ENCODE measurements around the gene DNAJC11. TPM values are rescaled to one million over a fixed set of nuclear protein-coding genes. Genes with fewer than 3 reads are reported as not detected.
"Not testable (repeated sequence)": the region's sequence is repeated elsewhere in the genome, so short reads cannot be mapped to it uniquely, and the experiment has no call there.

Gene DNAJC11
- total RNA-seq, 6 donors from 2014 or later: 35.9 to 44.0 (median 38.2) TPM

DNA sequence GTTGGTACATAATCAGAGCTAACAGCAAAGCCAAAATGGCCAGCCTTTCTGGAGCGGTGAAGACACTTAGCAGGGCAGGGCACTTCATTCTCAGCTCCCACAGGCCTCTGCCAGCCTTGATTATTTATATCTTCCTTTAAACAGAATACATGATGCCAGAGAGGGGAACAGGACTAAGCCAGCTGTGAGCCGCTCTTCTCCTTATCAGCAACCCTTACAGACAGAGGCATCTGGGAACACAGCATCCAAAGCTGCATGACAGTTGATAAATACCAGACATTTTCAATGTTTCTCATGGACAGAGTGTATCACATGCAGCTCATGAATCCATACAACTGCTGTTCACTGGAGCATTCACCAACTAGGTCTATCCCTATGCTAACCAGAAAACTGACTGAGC lies 29.1 kb downstream of the DNAJC11 start:
- ATAC-seq (ENCODE audit: low FRiP score in 2 of 2): no peak
- 94 to 95% methylated on average over 2 of the region's 2 CpGs for WGBS, 2 donors
- H3K27ac ChIP-seq: no peak overlapping the region
- TF ChIP-seq EP300 (IDR thresholded peaks at IDR 0.05) (no peak), POLR2A (IDR thresholded peaks at IDR 0.05) (no peak), POLR2AphosphoS5 (IDR thresholded peaks at IDR 0.05) (no peak)
- TF ChIP-seq, protein P1, sequence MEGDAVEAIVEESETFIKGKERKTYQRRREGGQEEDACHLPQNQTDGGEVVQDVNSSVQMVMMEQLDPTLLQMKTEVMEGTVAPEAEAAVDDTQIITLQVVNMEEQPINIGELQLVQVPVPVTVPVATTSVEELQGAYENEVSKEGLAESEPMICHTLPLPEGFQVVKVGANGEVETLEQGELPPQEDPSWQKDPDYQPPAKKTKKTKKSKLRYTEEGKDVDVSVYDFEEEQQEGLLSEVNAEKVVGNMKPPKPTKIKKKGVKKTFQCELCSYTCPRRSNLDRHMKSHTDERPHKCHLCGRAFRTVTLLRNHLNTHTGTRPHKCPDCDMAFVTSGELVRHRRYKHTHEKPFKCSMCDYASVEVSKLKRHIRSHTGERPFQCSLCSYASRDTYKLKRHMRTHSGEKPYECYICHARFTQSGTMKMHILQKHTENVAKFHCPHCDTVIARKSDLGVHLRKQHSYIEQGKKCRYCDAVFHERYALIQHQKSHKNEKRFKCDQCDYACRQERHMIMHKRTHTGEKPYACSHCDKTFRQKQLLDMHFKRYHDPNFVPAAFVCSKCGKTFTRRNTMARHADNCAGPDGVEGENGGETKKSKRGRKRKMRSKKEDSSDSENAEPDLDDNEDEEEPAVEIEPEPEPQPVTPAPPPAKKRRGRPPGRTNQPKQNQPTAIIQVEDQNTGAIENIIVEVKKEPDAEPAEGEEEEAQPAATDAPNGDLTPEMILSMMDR (IDR thresholded peaks at IDR 0.05): no peak
- DNase-seq: no peak
- H3K4me1 ChIP-seq: no peaks in the 10 kb centered on the region
- H3K4me3 ChIP-seq: no peak overlapping the region
- H3K9me3 ChIP-seq: no peaks in the 10 kb centered on the region
- peaks cover 0 to 41% (median 18%) of the 10 kb centered on the region in 4 donors for H3K36me3 ChIP-seq
- no peaks in the 10 kb centered on the region for H3K27me3 ChIP-seq

DNA sequence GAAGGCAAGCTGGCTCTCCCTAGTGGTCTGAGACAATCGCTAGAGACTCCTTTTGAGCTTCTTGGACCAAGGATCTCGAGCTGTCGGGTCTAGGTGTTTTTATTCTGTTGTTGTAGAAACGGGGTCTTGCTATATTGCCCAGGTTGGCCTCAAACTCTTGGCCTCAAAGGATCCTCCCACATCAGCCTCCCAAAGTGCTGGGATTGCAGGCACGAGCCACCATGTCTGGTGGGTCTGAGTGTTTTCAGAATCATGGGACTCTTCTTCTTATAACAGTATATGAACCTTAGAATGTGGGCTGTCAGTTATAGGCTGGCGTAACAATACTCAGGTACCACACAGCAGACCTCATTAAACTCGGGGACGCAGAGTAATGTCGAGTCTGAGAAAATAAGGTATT lies 33.1 kb downstream of the DNAJC11 start:
- TF ChIP-seq POLR2AphosphoS5 (IDR thresholded peaks at IDR 0.05): no peak
- no peak for TF ChIP-seq EP300 (IDR thresholded peaks at IDR 0.05)
- TF ChIP-seq POLR2A (IDR thresholded peaks at IDR 0.05): no peak
- TF ChIP-seq, protein P1 (IDR thresholded peaks at IDR 0.05): no peak
- WGBS, 2 donors: 95 to 97% methylated on average over 9 of the region's 9 CpGs
- ATAC-seq (ENCODE audit: low FRiP score in 2 of 2): no peak
- Histone ChIP-seq H3K9me3 (no peaks in the 10 kb centered on the region), H3K4me1 (no peaks in the 10 kb centered on the region), H3K27ac (no peak overlapping the region), H3K36me3 (peaks cover 0 to 42% (median 20%) of the 10 kb centered on the region in 4 donors), H3K4me3 (no peak overlapping the region), H3K27me3 (no peaks in the 10 kb centered on the region)
- no peak for DNase-seq

DNA sequence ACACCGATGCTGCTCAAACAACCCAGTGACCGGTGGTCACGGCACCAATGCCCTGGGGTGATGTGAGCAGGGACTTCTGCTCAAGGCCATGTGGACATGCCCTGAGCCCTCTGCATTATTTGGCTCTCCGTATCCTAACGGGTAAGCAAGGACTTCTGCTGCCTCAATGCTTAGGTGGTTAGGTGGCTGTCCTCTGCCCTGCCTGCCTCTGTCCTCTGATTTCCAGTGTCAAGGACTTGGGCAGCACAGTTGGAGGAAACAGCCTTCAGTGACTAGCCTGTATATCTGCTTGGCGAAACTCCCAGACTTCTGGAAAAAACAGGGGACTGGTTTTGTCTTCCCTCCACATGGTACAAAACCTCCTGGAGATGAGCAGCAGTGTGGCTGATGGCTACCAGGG lies 34.5 kb downstream of the DNAJC11 start:
- WGBS, 2 donors: 95 to 100% methylated on average over 6 of the region's 6 CpGs
- DNase-seq: no peak
- Histone ChIP-seq H3K4me3 (no peak overlapping the region), H3K9me3 (no peaks in the 10 kb centered on the region), H3K27me3 (no peaks in the 10 kb centered on the region), H3K36me3 (peaks cover 0 to 35% (median 16%) of the 10 kb centered on the region in 4 donors), H3K27ac (no peak overlapping the region), H3K4me1 (no peaks in the 10 kb centered on the region)
- TF ChIP-seq, protein P1 (IDR thresholded peaks at IDR 0.05): no peak
- ATAC-seq (ENCODE audit: low FRiP score in 2 of 2): no peak

DNA sequence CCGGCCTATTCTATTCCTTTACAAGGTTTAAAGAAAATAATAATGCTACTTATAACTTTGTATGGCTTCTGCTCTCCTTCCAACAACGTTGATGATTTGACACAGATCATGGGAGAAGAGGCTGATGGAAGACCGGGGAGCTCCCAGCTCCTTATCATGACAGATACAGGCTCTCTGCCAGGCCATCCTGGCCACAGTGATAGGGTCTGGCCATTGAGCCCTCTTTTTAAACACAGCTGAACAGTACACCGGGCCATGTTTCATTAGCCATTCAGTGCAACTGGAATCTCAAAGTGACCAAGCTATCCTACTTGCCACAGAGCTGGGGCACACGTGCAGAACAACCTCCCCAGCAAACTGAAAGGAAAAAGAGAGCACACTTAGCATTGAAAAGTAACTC lies 34.9 kb downstream of the DNAJC11 start:
- no peak for ATAC-seq (ENCODE audit: low FRiP score in 2 of 2)
- DNase-seq: no peak
- 95 to 96% methylated on average over 4 to 5 of the region's 5 CpGs for WGBS, 2 donors

DNA sequence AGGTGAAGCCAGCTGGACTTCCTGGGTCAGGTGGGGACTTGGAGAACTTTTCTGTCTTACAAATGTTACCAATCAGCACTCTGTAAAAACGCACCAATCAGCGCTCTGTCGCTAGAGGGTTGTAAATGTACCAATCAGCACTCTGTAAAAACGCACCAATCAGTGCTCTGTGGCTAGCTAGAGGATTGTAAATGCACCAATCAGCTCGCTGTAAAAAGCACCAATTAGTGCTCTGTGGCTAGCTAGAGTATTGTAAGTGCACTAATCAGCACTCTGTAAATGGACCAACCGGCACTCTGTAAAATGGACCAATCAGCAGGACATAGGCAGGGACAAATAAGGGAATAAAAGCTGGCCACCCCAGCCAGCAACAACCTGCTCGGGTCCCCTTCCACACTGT lies 39.1 kb downstream of the DNAJC11 start:
- H3K27me3 ChIP-seq; H3K27ac ChIP-seq; H3K4me3 ChIP-seq; H3K9me3 ChIP-seq; ATAC-seq (ENCODE audit: low FRiP score in 2 of 2); DNase-seq; H3K4me1 ChIP-seq: not testable (repeated sequence)
- 96 to 98% methylated on average over 7 of the region's 7 CpGs for WGBS, 2 donors
- peaks cover 0 to 31% (median 13%) of the 10 kb centered on the region in 4 donors for H3K36me3 ChIP-seq

More for the DNA sequence above, 34.9 kb downstream of the DNAJC11 start:
- TF ChIP-seq POLR2A (IDR thresholded peaks at IDR 0.05) (no peak), EP300 (IDR thresholded peaks at IDR 0.05) (no peak), POLR2AphosphoS5 (IDR thresholded peaks at IDR 0.05) (no peak)
- TF ChIP-seq, protein P1 (IDR thresholded peaks at IDR 0.05): no peak
- Histone ChIP-seq H3K27ac (no peak overlapping the region), H3K9me3 (no peaks in the 10 kb centered on the region), H3K27me3 (no peaks in the 10 kb centered on the region), H3K4me3 (no peak overlapping the region), H3K4me1 (no peaks in the 10 kb centered on the region), H3K36me3 (peaks cover 0 to 35% (median 16%) of the 10 kb centered on the region in 4 donors)
